Cortex of kidney (tissue), 1 donor: ENCODE data around the gene HSPA12B.
"Not testable (repeated sequence)": the region's sequence is repeated elsewhere in the genome, so short reads cannot be mapped to it uniquely, and the experiment has no call there.

ENCODE experiments used
- DNase-seq: peaks from one replicate; lab custom pipeline; 2025; lab: John Stamatoyannopoulos, UW

HSPA12B gene

GRCh38 chr20:3787324-3788014 lies 55.0 kb downstream of the HSPA12B start:
- no peak for DNase-seq

- no peak for DNase-seq
Observed at GRCh38 chr20:3788685-3789155, 56.2 kb downstream of the HSPA12B start.

- not testable (repeated sequence) for DNase-seq
Observed at GRCh38 chr20:3789201-3789600, 56.7 kb downstream of the HSPA12B start.

- not testable (repeated sequence) for DNase-seq
Observed at GRCh38 chr20:3794168-3794567, 61.7 kb downstream of the HSPA12B start.

- no peak for DNase-seq
Observed at GRCh38 chr20:3794701-3795420, 62.4 kb downstream of the HSPA12B start.

GRCh38 chr20:3795511-3796468 lies 63.3 kb downstream of the HSPA12B start, which contains the start of gene CDC25B:
CDC25B (plus strand) TSS chr20:3796310; CDS start chr20:3796532, 222 bp downstream.
- no peak for DNase-seq

- no peak for DNase-seq
Observed at GRCh38 chr20:3796477-3797225, 64.2 kb downstream of the HSPA12B start.

GRCh38 chr20:3797226-3797545 lies 64.7 kb downstream of the HSPA12B start:
- DNase-seq = no peak

GRCh38 chr20:3797592-3798372 lies 65.3 kb downstream of the HSPA12B start:
- no peak for DNase-seq

GRCh38 chr20:3798373-3798768 lies 65.9 kb downstream of the HSPA12B start:
- DNase-seq = no peak

- no peak for DNase-seq
Observed at GRCh38 chr20:3798908-3799248, 66.4 kb downstream of the HSPA12B start.

- no peak for DNase-seq
Observed at GRCh38 chr20:3800256-3800877, 67.9 kb downstream of the HSPA12B start.

GRCh38 chr20:3800878-3801260 lies 68.4 kb downstream of the HSPA12B start:
- DNase-seq = no peak

- DNase-seq = no peak
Observed at GRCh38 chr20:3801299-3801698, 68.8 kb downstream of the HSPA12B start.

GRCh38 chr20:3801846-3802245 lies 69.4 kb downstream of the HSPA12B start:
- no peak for DNase-seq
